ENCODE data around the gene JAKMIP3. TPM values are rescaled to one million over a fixed set of nuclear protein-coding genes. Genes with fewer than 3 reads are reported as not detected.

The JAKMIP3 gene
- total RNA-seq, 2 experiments from 2014 or later: 0.18 to 0.31 TPM

DNA sequence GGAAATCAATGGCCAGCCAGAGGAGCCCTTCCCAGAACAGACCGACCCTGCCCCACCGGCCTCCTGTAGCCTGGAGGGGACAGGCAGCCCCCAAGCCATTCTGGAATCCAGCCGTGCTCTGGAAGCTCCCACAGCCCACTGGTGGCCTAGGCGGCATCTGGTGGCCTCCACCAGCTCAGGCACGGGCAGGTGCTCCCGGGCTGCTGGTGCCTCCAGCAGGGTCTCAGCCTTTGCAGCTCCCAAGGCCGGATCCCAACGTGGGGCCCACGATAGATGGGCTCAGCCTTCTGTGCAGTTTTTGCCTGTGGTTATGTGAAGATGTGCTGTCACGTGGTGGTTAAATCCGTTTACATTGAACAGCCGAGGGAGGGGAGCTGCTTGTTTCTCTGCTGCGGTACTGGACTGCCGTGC lies 44.4 kb downstream of the JAKMIP3 start:
- CTCF ChIA-PET: interaction anchor here (1.3 to 1.4 kb wide), 2 partner anchors 22 to 87 kb away, joined by 3 read pairs; no protein-coding TSS in a partner anchor
- ATAC-seq: no peak
- Mint-ChIP-seq H3K36me3 (ENCODE audit: low read depth) (no peaks in the 10 kb centered on the region), H3K4me1 (ENCODE audit: low read depth) (no peaks in the 10 kb centered on the region), H3K27me3 (no peaks in the 10 kb centered on the region), H3K27ac (no peak overlapping the region), H3K9me3 (no peaks in the 10 kb centered on the region), H3K4me3 (no peak overlapping the region)
- intact Hi-C loops (cut with micrococcal nuclease): no loop called here
- TF ChIP-seq, protein P1, sequence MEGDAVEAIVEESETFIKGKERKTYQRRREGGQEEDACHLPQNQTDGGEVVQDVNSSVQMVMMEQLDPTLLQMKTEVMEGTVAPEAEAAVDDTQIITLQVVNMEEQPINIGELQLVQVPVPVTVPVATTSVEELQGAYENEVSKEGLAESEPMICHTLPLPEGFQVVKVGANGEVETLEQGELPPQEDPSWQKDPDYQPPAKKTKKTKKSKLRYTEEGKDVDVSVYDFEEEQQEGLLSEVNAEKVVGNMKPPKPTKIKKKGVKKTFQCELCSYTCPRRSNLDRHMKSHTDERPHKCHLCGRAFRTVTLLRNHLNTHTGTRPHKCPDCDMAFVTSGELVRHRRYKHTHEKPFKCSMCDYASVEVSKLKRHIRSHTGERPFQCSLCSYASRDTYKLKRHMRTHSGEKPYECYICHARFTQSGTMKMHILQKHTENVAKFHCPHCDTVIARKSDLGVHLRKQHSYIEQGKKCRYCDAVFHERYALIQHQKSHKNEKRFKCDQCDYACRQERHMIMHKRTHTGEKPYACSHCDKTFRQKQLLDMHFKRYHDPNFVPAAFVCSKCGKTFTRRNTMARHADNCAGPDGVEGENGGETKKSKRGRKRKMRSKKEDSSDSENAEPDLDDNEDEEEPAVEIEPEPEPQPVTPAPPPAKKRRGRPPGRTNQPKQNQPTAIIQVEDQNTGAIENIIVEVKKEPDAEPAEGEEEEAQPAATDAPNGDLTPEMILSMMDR (IDR thresholded peaks at IDR 0.05): no peak
- POLR2A ChIA-PET: no interaction called here
- DNase-seq: no peak

GRCh38 chr10:132110713-132111112 lies 45.0 kb downstream of the JAKMIP3 start:
- H3K9me3 Mint-ChIP-seq: no peaks in the 10 kb centered on the region
- POLR2A ChIA-PET: no interaction called here
- H3K36me3 Mint-ChIP-seq (ENCODE audit: low read depth): no peaks in the 10 kb centered on the region
- no peak overlapping the region for H3K4me3 Mint-ChIP-seq
- TF ChIP-seq, protein P1 (IDR thresholded peaks at IDR 0.05): no peak
- DNase-seq (no peak), ATAC-seq (no peak)
- CTCF ChIA-PET: interaction anchor here (1.3 to 1.4 kb wide), 2 partner anchors 21 to 88 kb away, joined by 3 read pairs; no protein-coding TSS in a partner anchor
- intact Hi-C loops (cut with micrococcal nuclease): no loop called here
- H3K27ac Mint-ChIP-seq: no peak overlapping the region
- no peaks in the 10 kb centered on the region for H3K27me3 Mint-ChIP-seq
- no peaks in the 10 kb centered on the region for H3K4me1 Mint-ChIP-seq (ENCODE audit: low read depth)

DNA sequence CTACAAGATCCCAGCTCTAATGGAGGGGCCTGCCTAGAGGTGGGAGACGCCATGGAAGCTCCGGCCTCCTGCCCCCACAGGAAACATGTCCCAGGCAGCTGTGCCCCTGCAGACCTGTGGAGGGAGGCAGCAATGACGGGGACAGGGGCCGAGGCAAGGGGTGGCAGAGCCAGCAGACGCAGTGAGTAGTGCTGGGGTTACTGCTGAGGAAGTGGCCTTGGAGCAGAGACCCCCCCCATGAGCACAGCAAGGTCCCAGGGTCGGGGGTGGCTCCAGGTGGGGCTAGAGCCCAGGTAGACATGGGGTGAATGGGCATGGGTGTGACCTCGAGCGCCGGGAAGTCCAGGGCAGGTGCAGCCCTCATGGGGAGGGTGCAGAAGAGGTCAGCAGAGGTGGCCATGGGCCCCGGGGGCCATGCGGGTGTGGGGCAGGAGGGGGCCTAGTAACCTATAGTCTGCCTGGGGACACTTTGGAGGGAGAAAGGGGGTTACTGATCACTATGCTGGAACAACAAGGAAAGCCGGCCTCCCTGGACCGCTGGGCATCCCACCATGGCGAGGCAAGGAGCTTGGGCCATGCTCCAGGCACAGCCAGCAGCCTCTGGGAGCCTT lies 45.5 kb downstream of the JAKMIP3 start:
- H3K27me3 Mint-ChIP-seq: no peaks in the 10 kb centered on the region
- H3K4me1 Mint-ChIP-seq (ENCODE audit: low read depth): no peaks in the 10 kb centered on the region
- ATAC-seq (no peak), DNase-seq (no peak)
- ChIA-PET POLR2A (no interaction called here), CTCF (no interaction called here)
- H3K9me3 Mint-ChIP-seq: no peaks in the 10 kb centered on the region
- no peak overlapping the region for H3K27ac Mint-ChIP-seq
- intact Hi-C loops (cut with micrococcal nuclease): no loop called here
- H3K36me3 Mint-ChIP-seq (ENCODE audit: low read depth): no peaks in the 10 kb centered on the region
- H3K4me3 Mint-ChIP-seq: no peak overlapping the region
- TF ChIP-seq, protein P1 (IDR thresholded peaks at IDR 0.05): no peak

DNA sequence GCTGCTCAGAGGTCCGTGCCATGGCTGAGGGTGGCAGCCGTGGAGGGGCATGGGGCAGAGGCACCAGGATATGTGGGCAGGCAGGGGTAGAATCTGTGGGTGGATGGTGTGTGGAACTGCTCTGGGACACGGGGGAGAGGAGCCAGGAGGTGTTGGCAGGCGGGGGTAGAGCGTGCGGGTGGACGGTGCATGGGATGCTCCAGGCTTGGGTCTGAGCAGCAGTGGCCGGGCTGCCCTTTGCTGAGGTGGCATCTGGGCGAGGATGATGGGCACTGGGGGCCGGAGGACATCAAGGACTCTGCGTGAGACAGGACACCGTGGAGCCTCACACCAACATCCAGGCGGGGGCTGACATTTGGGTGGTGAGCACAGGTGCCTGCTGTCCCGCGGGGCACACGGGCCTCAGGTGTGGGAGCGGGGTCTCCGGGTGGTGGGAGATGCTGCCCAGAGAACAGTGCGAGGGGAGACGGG lies 46.2 kb downstream of the JAKMIP3 start:
- ATAC-seq: no peak
- TF ChIP-seq, protein P1 (IDR thresholded peaks at IDR 0.05): no peak
- no peaks in the 10 kb centered on the region for H3K36me3 Mint-ChIP-seq (ENCODE audit: low read depth)
- DNase-seq: no peak
- ChIA-PET POLR2A (no interaction called here), CTCF (no interaction called here)
- no peak overlapping the region for H3K27ac Mint-ChIP-seq
- intact Hi-C loops (cut with micrococcal nuclease): no loop called here
- no peaks in the 10 kb centered on the region for H3K27me3 Mint-ChIP-seq
- no peaks in the 10 kb centered on the region for H3K9me3 Mint-ChIP-seq
- no peaks in the 10 kb centered on the region for H3K4me1 Mint-ChIP-seq (ENCODE audit: low read depth)
- H3K4me3 Mint-ChIP-seq: no peak overlapping the region

DNA sequence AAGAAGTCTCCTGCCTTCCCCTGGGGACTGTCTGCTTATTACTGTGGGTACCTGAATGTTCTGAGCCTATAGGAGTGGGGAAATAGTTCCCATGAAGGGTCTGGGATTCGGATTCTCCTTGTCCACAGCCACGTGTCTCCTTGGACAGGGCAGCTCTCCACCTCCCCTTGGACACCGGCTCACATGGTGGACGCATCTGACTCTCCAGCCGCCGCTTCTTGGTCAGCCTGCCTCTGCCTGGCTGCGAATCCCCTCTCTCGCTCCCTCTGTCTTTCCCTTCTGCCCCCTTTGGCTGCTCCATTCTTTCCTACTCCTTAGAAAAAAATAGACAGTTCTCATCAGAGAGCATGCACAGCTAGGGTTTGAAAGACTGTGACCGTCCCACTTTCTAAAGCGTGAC lies 46.9 kb downstream of the JAKMIP3 start:
- no peak overlapping the region for H3K4me3 Mint-ChIP-seq
- DNase-seq (no peak), ATAC-seq (no peak)
- ChIA-PET POLR2A (no interaction called here), CTCF (no interaction called here)
- TF ChIP-seq, protein P1 (IDR thresholded peaks at IDR 0.05): no peak
- H3K4me1 Mint-ChIP-seq (ENCODE audit: low read depth): no peaks in the 10 kb centered on the region
- H3K27me3 Mint-ChIP-seq: no peaks in the 10 kb centered on the region
- H3K27ac Mint-ChIP-seq: no peak overlapping the region
- H3K9me3 Mint-ChIP-seq: no peaks in the 10 kb centered on the region
- no peaks in the 10 kb centered on the region for H3K36me3 Mint-ChIP-seq (ENCODE audit: low read depth)
- intact Hi-C loops (cut with micrococcal nuclease): no loop called here
